NCI-H345 (cell line): Measurements from ENCODE around the gene SIPA1L3.
A peak's percentile ranks its signal among the peaks of the same experiment; 100 is the strongest.

ENCODE experiments used
- DNase-seq: peaks from one replicate; lab custom pipeline; 2025; lab: John Stamatoyannopoulos, UW

SIPA1L3 gene

GRCh38 chr19:38155453-38155852 is 248.4 kb downstream of the SIPA1L3 start:
- no peak for DNase-seq

GRCh38 chr19:38158730-38159129 is 251.7 kb downstream of the SIPA1L3 start:
- DNase-seq = no peak

GRCh38 chr19:38162094-38162493 is 255.1 kb downstream of the SIPA1L3 start:
- DNase-seq = no peak

- DNase-seq = no peak
Measured at GRCh38 chr19:38162632-38163031, 255.6 kb downstream of the SIPA1L3 start.

- DNase-seq = no peak
Measured at GRCh38 chr19:38163419-38164290, 256.6 kb downstream of the SIPA1L3 start.

- DNase-seq = no peak
Measured at GRCh38 chr19:38164526-38164925, 257.5 kb downstream of the SIPA1L3 start.

GRCh38 chr19:38165335-38165734 is 258.3 kb downstream of the SIPA1L3 start:
- no peak for DNase-seq

GRCh38 chr19:38168637-38169036 is 261.6 kb downstream of the SIPA1L3 start:
- no peak for DNase-seq

GRCh38 chr19:38170334-38170733 is 263.3 kb downstream of the SIPA1L3 start:
- peak; percentile 97 for DNase-seq

GRCh38 chr19:38172001-38172400 is 265.0 kb downstream of the SIPA1L3 start:
- no peak for DNase-seq

GRCh38 chr19:38173291-38174041 is 266.5 kb downstream of the SIPA1L3 start:
- DNase-seq = peak; percentile 98

- no peak for DNase-seq
Measured at GRCh38 chr19:38175422-38175821, 268.4 kb downstream of the SIPA1L3 start.

GRCh38 chr19:38180071-38180470 is 273.1 kb downstream of the SIPA1L3 start:
- DNase-seq = no peak

GRCh38 chr19:38182536-38183210 is 275.7 kb downstream of the SIPA1L3 start:
- DNase-seq = no peak

- no peak for DNase-seq
Measured at GRCh38 chr19:38183251-38183897, 276.4 kb downstream of the SIPA1L3 start.

GRCh38 chr19:38184815-38185214 is 277.8 kb downstream of the SIPA1L3 start:
- no peak for DNase-seq

GRCh38 chr19:38185562-38185961 is 278.6 kb downstream of the SIPA1L3 start:
- DNase-seq = no peak

- no peak for DNase-seq
Measured at GRCh38 chr19:38190061-38190460, 283.1 kb downstream of the SIPA1L3 start.

- DNase-seq = no peak
Measured at GRCh38 chr19:38190793-38191192, 283.8 kb downstream of the SIPA1L3 start.

- no peak for DNase-seq
Measured at GRCh38 chr19:38191747-38192146, 284.7 kb downstream of the SIPA1L3 start.

GRCh38 chr19:38193445-38193844 is 286.4 kb downstream of the SIPA1L3 start:
- DNase-seq = peak; percentile 90

- DNase-seq = peak; percentile 73
Measured at GRCh38 chr19:38194061-38194701, 287.2 kb downstream of the SIPA1L3 start.
